ENCODE data around the gene TACC2. TPM values are rescaled to one million over a fixed set of nuclear protein-coding genes. Genes with fewer than 3 reads are reported as not detected.
"Not testable (repeated sequence)": the region's sequence is repeated elsewhere in the genome, so short reads cannot be mapped to it uniquely, and the experiment has no call there.

Gene TACC2
- total RNA-seq, 1 donor from 2014 or later, result 49.1 TPM

- ATAC-seq, result no peak
- no peak for DNase-seq (ENCODE audit: low spot score)
- intact Hi-C loops (cut with DNase I), result no loop called here
Measured at GRCh38 chr10:122103592-122103991, 114.6 kb downstream of the TACC2 start.

DNA sequence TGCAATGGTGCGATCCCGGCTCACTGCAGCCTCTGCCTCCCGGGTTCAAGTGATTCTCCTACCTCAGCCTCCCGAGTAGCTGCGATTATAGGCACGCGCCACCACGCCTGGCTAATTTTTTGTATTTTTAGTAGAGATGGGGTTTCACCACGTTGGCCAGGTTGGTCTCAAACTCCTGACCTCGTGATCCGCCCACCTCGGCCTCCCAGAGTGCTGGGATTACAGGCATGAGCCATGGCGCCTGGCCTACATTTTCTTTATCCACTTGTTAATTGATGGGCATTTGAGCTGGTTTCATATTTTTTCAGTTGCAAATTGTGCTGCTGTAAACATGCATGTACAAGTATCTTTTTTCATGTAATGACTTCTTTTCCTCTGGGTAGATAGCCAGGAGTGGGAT, 119.8 kb downstream of the TACC2 start:
- intact Hi-C loops (cut with DNase I); DNase-seq (ENCODE audit: low spot score); ATAC-seq: not testable (repeated sequence)

- DNase-seq (ENCODE audit: low spot score) (no peak), ATAC-seq (peak; percentile 1)
- intact Hi-C loops (cut with DNase I), result loop anchor here (10.0 kb wide), 1 partner anchor 57 kb away; no protein-coding TSS in a partner anchor
Measured at GRCh38 chr10:122112021-122112616, 123.2 kb downstream of the TACC2 start.

GRCh38 chr10:122112625-122113160, 123.7 kb downstream of the TACC2 start:
- DNase-seq (ENCODE audit: low spot score), result peak; percentile 86
- intact Hi-C loops (cut with DNase I), result loop anchor here (10.0 kb wide), 1 partner anchor 58 kb away; no protein-coding TSS in a partner anchor
- ATAC-seq, result peak; percentile 87

- intact Hi-C loops (cut with DNase I), result loop anchor here (10.0 kb wide), 1 partner anchor 59 kb away; no protein-coding TSS in a partner anchor
- DNase-seq (ENCODE audit: low spot score) (peak; percentile 89), ATAC-seq (peak; percentile 89)
Measured at GRCh38 chr10:122113161-122113944, 124.4 kb downstream of the TACC2 start.

DNA sequence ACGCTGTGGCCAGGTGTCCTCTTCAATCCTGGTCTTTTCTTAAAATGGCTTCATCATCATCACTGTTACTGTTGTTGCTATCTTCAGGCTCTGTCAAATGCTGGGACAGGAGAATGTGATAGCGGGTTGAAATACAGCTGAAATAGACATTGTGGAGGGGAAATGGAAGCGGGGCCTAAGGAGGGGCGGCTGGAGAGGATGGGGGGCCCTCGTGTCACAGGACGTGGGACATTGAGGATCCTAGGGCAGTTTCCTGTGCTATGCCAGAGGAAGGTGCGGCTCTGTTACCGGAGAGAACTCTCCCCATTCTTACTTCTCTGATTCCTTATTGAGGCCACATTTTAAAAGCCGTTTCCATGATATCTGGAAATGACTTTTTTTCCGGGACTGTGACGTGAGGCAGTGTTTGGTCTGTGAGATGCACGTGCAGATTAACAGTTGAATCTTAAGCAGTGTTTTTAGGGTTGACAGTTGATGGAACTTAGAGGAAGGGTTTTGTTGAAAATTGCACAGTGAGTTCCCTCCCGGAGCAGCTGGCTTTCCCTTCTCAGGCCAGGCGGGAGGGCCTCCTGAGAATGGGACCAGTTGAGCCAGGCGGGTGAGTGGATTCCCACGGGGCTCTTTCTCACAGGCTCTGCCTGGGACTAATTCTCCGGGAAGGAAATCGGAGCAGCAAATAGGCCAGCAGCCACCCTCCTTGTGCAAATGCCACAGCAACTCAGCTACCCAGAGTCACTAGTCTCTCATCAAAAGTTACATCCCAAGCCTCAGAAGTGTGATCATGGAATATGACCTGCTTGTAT, 125.2 kb downstream of the TACC2 start:
- peak; percentile 25 for ATAC-seq
- intact Hi-C loops (cut with DNase I), result loop anchor here (10.0 kb wide), 1 partner anchor 59 kb away; no protein-coding TSS in a partner anchor
- DNase-seq (ENCODE audit: low spot score), result no peak

GRCh38 chr10:122115874-122116273, 126.9 kb downstream of the TACC2 start:
- intact Hi-C loops (cut with DNase I), result loop anchor here (10.0 kb wide), 1 partner anchor 61 kb away; no protein-coding TSS in a partner anchor
- ATAC-seq (no peak), DNase-seq (ENCODE audit: low spot score) (no peak)

- no peak for ATAC-seq
- intact Hi-C loops (cut with DNase I), result loop anchor here (10.0 kb wide), 1 partner anchor 62 kb away; no protein-coding TSS in a partner anchor
- no peak for DNase-seq (ENCODE audit: low spot score)
Measured at GRCh38 chr10:122116331-122116730, 127.4 kb downstream of the TACC2 start.

DNA sequence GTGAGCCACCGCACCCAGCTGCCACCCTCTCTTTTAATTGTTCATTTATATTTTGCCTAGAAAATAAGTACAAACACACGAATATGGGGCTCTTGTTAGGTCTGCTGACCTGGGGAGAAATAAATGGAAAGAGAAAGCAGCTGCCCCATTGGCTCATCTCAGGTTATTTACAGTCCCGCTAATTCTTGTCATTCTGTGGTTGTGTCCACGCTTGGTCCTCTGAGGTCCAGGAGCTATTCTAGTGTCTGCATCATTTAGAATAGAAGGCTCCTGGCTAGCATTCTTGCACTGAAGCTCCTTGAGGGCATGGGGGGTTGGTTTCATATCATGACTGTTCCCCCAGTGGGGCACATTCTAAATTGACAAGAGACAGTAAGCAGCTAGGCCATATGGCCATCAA, 128.5 kb downstream of the TACC2 start:
- ATAC-seq, result no peak
- intact Hi-C loops (cut with DNase I), result loop anchor here (10.0 kb wide), 1 partner anchor 63 kb away; no protein-coding TSS in a partner anchor
- no peak for DNase-seq (ENCODE audit: low spot score)

- no peak for DNase-seq (ENCODE audit: low spot score)
- ATAC-seq, result no peak
- intact Hi-C loops (cut with DNase I), result no loop called here
Measured at GRCh38 chr10:122120008-122120744, 131.2 kb downstream of the TACC2 start.

- DNase-seq (ENCODE audit: low spot score), result no peak
- intact Hi-C loops (cut with DNase I), result no loop called here
- no peak for ATAC-seq
Measured at GRCh38 chr10:122121059-122121458, 132.1 kb downstream of the TACC2 start.

- intact Hi-C loops (cut with DNase I), result no loop called here
- ATAC-seq (no peak), DNase-seq (ENCODE audit: low spot score) (no peak)
Measured at GRCh38 chr10:122122493-122122892, 133.5 kb downstream of the TACC2 start.

- intact Hi-C loops (cut with DNase I), result no loop called here
- ATAC-seq (no peak), DNase-seq (ENCODE audit: low spot score) (no peak)
Measured at GRCh38 chr10:122123186-122123585, 134.2 kb downstream of the TACC2 start.

DNA sequence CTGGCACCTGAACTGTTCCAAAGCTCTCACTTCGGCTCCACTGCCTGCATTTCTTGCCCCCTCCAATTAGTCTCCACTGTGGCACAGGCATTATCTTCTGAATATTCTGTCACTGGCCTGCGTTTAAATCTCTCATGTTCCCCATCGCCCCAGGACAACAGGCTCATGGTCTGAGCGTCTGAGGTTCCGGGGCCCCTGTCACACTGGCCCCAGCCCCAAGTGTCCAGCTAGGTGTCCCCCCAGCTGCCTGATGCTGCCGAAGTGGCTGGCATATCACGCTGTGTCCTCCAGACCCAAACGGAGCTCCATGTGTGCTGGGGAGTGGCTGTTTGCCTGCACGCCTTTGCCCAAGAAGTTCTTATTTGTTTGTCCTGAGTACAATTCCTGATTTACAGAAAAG, 135.4 kb downstream of the TACC2 start:
- ATAC-seq, result no peak
- intact Hi-C loops (cut with DNase I), result no loop called here
- DNase-seq (ENCODE audit: low spot score), result no peak

DNA sequence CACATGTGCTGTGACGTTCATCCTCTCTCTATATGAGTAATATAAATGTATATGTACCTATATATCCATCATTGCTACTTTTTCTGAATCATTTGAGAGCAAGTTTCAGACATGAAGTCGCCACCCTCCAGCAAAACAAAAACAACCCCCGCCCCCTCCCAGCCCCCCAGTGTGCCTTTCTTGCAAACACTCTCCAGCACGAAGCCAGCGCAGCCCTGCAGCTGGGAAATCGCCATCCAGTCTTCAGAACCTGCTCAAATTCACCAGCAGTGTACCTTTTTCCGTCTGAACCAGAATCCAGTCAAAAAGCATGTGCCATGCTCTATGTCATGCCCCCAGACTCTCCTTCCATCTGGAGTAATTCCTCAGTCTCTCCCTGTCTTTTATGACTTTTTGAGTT, 135.8 kb downstream of the TACC2 start:
- intact Hi-C loops (cut with DNase I), result no loop called here
- ATAC-seq (no peak), DNase-seq (ENCODE audit: low spot score) (no peak)

DNA sequence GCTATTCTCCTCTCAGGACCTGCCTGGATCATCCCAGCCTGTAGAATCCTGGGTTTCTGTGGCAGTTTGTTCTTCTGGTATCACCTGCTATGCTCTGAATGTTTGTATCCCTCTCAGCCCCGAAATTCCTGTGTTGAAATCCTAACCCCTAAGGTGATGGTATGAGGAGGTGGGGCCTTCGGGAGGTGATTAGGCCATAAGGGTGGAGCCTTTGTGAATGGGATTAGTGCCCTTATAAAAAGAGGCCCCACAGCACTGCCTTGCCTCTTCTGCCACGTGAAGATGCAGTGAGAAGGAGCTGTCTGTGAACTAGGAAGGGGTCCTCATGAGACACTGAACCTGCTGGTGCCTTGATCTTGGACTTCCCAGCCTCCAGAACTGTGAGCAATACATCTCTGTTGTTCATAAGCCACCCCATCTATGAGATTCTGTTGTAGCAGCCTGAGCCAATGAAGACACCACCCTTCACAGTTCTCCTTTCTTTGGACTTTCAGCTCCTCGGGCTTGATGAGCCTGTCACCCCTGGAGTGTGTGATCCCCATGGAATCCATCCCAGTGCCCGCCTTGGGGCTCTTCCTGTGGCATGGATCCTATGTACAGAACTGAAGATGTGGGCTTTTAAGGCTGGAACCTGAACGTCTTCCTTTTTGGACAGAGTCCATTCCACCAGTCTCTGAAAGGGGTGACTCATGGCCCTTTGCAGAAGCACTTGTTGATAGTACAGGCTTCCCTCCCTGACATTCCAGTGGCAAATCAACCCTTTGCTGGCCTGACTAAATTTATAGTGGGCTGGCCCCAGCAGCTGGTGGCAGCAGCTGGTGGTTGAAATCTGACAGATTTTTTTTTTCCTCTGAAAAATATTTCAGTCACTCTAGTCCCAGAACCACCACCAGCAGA, 138.0 kb downstream of the TACC2 start:
- peak; percentile 67 for ATAC-seq
- intact Hi-C loops (cut with DNase I), result no loop called here
- DNase-seq (ENCODE audit: low spot score), result no peak

DNA sequence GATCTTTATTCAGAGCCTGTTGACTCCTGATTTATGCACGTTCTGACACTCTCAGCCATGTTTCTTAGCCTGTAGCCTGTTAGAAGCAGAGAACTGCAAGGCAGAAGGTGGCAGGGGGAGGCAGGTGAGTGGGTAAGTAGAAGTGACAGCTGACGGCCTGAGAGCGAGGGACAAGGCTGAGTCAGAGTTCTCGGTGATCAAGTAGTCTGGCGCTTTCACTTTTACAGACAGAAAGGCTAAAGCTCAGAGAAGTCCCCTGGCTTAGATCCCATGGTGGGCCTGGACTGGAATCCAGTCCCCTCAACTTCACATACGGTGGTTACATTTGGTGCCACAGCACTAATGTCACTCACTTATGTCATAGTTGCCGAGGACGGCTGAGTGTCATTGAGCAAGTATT, 139.0 kb downstream of the TACC2 start:
- no peak for DNase-seq (ENCODE audit: low spot score)
- ATAC-seq, result peak; percentile 29
- intact Hi-C loops (cut with DNase I), result no loop called here

All from sciatic nerve (tissue), 2 donors.